GM12878 (cell line): Measurements from ENCODE around the gene PHOSPHO1. TPM values are rescaled to one million over a fixed set of nuclear protein-coding genes. Genes with fewer than 3 reads are reported as not detected.

ENCODE experiments used
- ATAC-seq: fragments of 200-7000 bp; cut with Tn5 transposase; 3 replicates; pipeline ENCODE4 v1.9.1; 2020; ENCODE audit warnings: mild to moderate bottlenecking, moderate library complexity
- BruUV-seq: library from RNA; stranded (reverse); fragments of 400-500 nt; replicated peaks from 2 replicates; lab custom pipeline; 2021; lab: Mats Ljungman, UMichigan
- CTCF ChIA-PET: fragments of 300-600 bp; sonication (Branson Sonifier 250); formaldehyde crosslinking; extraction: SDS; loops from one replicate; lab custom pipeline; 2021; ENCODE audit warnings: inconsistent platforms; lab: Yijun Ruan, JAX
- POLR2A ChIA-PET: fragments of 350-600 bp; formaldehyde crosslinking; extraction: SDS; loops from one replicate; lab custom pipeline; 2021; ENCODE audit warnings: inconsistent platforms; lab: Charles Lee
- RAD21 ChIA-PET: fragments of 300-600 bp; sonication (Branson Sonifier 250); formaldehyde crosslinking; loops from one replicate; lab custom pipeline; 2023; ENCODE audit warnings: antibody characterized with exemption; ENCODE audit not compliant: unreplicated experiment; lab: Charles Lee
- SMC1A ChIA-PET: fragments of 300-600 bp; sonication (Branson Sonifier 250); formaldehyde crosslinking; loops from one replicate; lab custom pipeline; 2023; ENCODE audit not compliant: unreplicated experiment, uncharacterized antibody; lab: Charles Lee
- DNase-seq: peaks from one replicate; pipeline ENCODE4 v3.0.0-alpha.2; 2011; ENCODE audit warnings: low read depth, low spot score
- FAIRE-seq: peaks from 3 replicates; lab custom pipeline; 2011; peaks lifted over from hg19 to GRCh38; lab: Jason Lieb, UNC
- H2AFZ ChIP-seq: 2 replicates; pipeline ENCODE4 v1.6.0; 2011; ENCODE audit warnings: low read depth, low read length, control low read depth; ENCODE audit not compliant: control insufficient read depth
- H3K27ac ChIP-seq: 2 replicates; pipeline ENCODE4 v1.5.1; 2011; ENCODE audit warnings: control low read depth; ENCODE audit not compliant: control insufficient read depth, insufficient read depth
- H3K27me3 ChIP-seq, 2 experiments: replicated peaks in 1 of 2; 2 replicates each; pipeline versions ENCODE4 v1.6.0 to v1.6.1; 2011; ENCODE audit warnings: low read length in 1 of 2; ENCODE audit not compliant: control insufficient read depth in 2 of 2, insufficient read depth in 2 of 2
- H3K36me3 ChIP-seq, 2 experiments: 2 replicates each; pipeline ENCODE4 v1.5.1; 2011; ENCODE audit warnings: low read length in 1 of 2; ENCODE audit not compliant: control insufficient read depth in 2 of 2, insufficient read depth in 2 of 2
- H3K4me1 ChIP-seq: 2 replicates; pipeline ENCODE4 v1.6.1; 2011; ENCODE audit warnings: mild to moderate bottlenecking, low read length, moderate library complexity, mixed read lengths; ENCODE audit not compliant: control insufficient read depth, insufficient read depth
- H3K4me2 ChIP-seq: 2 replicates; pipeline ENCODE4 v1.6.0; 2011; ENCODE audit warnings: control low read depth; ENCODE audit not compliant: control insufficient read depth, insufficient read depth
- H3K4me3 ChIP-seq: fragments of 200-600 bp; sonication (generic); 2 replicates; pipeline ENCODE4 v1.5.1; 2016
- H3K79me2 ChIP-seq: 2 replicates; pipeline ENCODE4 v1.6.0; 2011; ENCODE audit warnings: low read length; ENCODE audit not compliant: control insufficient read depth, insufficient read depth
- H3K9ac ChIP-seq: 2 replicates; pipeline ENCODE4 v1.8.0; 2011; ENCODE audit warnings: low read length, control low read depth, mixed read lengths; ENCODE audit not compliant: control insufficient read depth, insufficient read depth
- H3K9me3 ChIP-seq: replicated peaks from 3 replicates; pipeline ENCODE4 v1.5.1; 2011; ENCODE audit warnings: mild to moderate bottlenecking, low read length; ENCODE audit not compliant: control insufficient read depth, insufficient read depth
- H4K20me1 ChIP-seq: 2 replicates; pipeline ENCODE4 v1.6.0; 2011; ENCODE audit not compliant: control insufficient read depth, insufficient read depth
- BHLHE40 ChIP-seq, 2 experiments: fragments of 450-650 bp in 1 of 2; IDR thresholded peaks; 2 replicates each; pipeline ENCODE4 v1.6.1; 2011 to 2017; ENCODE audit warnings: low read depth in 2 of 2, borderline replicate concordance in 1 of 2, improper control_type of control experiment in 1 of 2, low read length in 1 of 2, mild to moderate bottlenecking in 1 of 2
- CEBPB ChIP-seq, 2 experiments: fragments of 150-350 bp in 1 of 2; IDR thresholded peaks; 2 replicates each; pipeline ENCODE4 v1.6.1; 2012 to 2014; ENCODE audit warnings: low read depth in 2 of 2, low read length in 2 of 2, borderline replicate concordance in 1 of 2, inconsistent platforms in 1 of 2
- CUX1 ChIP-seq: IDR thresholded peaks from 2 replicates; pipeline ENCODE4 v1.6.1; 2012; ENCODE audit warnings: improper control_type of control experiment, low read depth, low read length; ENCODE audit not compliant: insufficient replicate concordance
- EED ChIP-seq: sonication (generic); IDR thresholded peaks from 2 replicates; pipeline ENCODE4 v1.6.1; 2016; ENCODE audit warnings: antibody characterized with exemption, low read depth
- LARP7 ChIP-seq: fragments of 450-650 bp; IDR thresholded peaks from 2 replicates; pipeline ENCODE4 v1.6.1; 2017; ENCODE audit warnings: mild to moderate bottlenecking
- MEF2B ChIP-seq: fragments of 450-650 bp; IDR thresholded peaks from 2 replicates; pipeline ENCODE4 v1.6.1; 2018; ENCODE audit warnings: mild to moderate bottlenecking, moderate library complexity; ENCODE audit not compliant: partially characterized antibody, poor library complexity, severe bottlenecking
- NR2C1 ChIP-seq: fragments of 450-650 bp; IDR thresholded peaks from 2 replicates; pipeline ENCODE4 v1.6.1; 2017; ENCODE audit warnings: antibody characterized with exemption, mild to moderate bottlenecking, moderate library complexity
- PAX5 ChIP-seq: IDR thresholded peaks from 2 replicates; pipeline ENCODE4 v1.6.1; 2011; ENCODE audit warnings: low read depth, low read length, borderline replicate concordance
- POU2F2 ChIP-seq: IDR thresholded peaks from 3 replicates; pipeline ENCODE4 v1.6.1; 2011; ENCODE audit warnings: low read depth, mild to moderate bottlenecking, low read length, borderline replicate concordance
- RUNX3 ChIP-seq: IDR thresholded peaks from 2 replicates; pipeline ENCODE4 v1.6.1; 2012; ENCODE audit warnings: low read length, inconsistent platforms
- TCF12 ChIP-seq: IDR thresholded peaks from 2 replicates; pipeline ENCODE4 v1.6.1; 2011; ENCODE audit warnings: low read depth, mild to moderate bottlenecking, low read length
- TCF3 ChIP-seq: IDR thresholded peaks from 2 replicates; pipeline ENCODE4 v1.6.1; 2012; ENCODE audit warnings: low read depth, mild to moderate bottlenecking, low read length, borderline replicate concordance; ENCODE audit not compliant: insufficient read depth
- WGBS: methylation state at CpG from one replicate; pipeline ENCODE4 v1.1.6; 2016; ENCODE audit warnings: low lambda C conversion rate; ENCODE audit not compliant: insufficient replicate concordance, insufficient coverage; ENCODE audit errors: missing lambda C conversion rate; 5-methylcytosine and 5-hydroxymethylcytosine counted together
- in situ Hi-C: fragments of 300-500 bp; cut with MboI; formaldehyde crosslinking; loops from 9 replicates; pipeline ENCODE4 v1.14.3; 2018; ENCODE audit warnings: mixed read lengths
- intact Hi-C: fragments of 100-400 bp; cut with micrococcal nuclease; formaldehyde crosslinking; loops from one replicate; pipeline ENCODE4 v1.14.2; 2022; ENCODE audit not compliant: unreplicated experiment
- polyA plus RNA-seq, 11 experiments: library from polyadenylated mRNA; depleted of rRNA in 4 of 11; unstranded in 6 of 11; stranded (reverse) in 5 of 11; fragments of >200 nt; fragmentation: Nextera tagmentation in 4 of 11; fragmentation: Illumina TruSeq in 1 of 11; extraction: Ambion mirVana in 4 of 11; extraction: Trizol in 1 of 11; gene quantifications; 1 replicate in 1 of 11; 2 replicates in 10 of 11; pipeline versions ENCODE4 v1.2.1 to v1.2.3, GENCODE V29; 2011 to 2016; ENCODE audit warnings: inconsistent platforms in 2 of 11, missing spikeins in 2 of 11, low read depth in 1 of 11
- total RNA-seq, 4 experiments: library from RNA; depleted of rRNA in 3 of 4; stranded (reverse); fragments of >200 nt in 3 of 4; fragmentation: Illumina TruSeq in 1 of 4; extraction: Trizol in 1 of 4; gene quantifications; 2 replicates each; pipeline versions ENCODE4 v1.2.1 to v1.2.3, GENCODE V29; 2013 to 2021
- TF ChIP-seq, protein P1 (sequence below): fragments of 150-350 bp; IDR thresholded peaks from 2 replicates; pipeline ENCODE4 v1.6.1; 2014; ENCODE audit warnings: mild to moderate bottlenecking, low read depth, low read length

The PHOSPHO1 gene
- total and polyA plus RNA-seq, 10 of the 15 experiments (the other 5 are each of a cell fraction or from before 2014, with no cell fraction given), result 0.03 to 1.5 (median 0.16) TPM; not detected in 2

- CTCF ChIA-PET, result interaction anchor here (2.9 to 8.5 kb wide), 5 partner anchors 9 to 32 kb away, joined by 19 to 127 read pairs (median 45); no protein-coding TSS in a partner anchor
- SMC1A ChIA-PET, result interaction anchor here (1.7 to 16.8 kb wide), 5 partner anchors 9 to 33 kb away, joined by 3 to 354 read pairs (median 22); no protein-coding TSS in a partner anchor
- Histone ChIP-seq H3K9me3 (no peaks in the 10 kb centered on the region), H3K4me3 (peak overlapping the region; percentile 98), H4K20me1 (no peaks in the 10 kb centered on the region), H3K27ac (peak overlapping the region; percentile 96), H3K36me3 (peaks cover 5 to 14% of the 10 kb centered on the region in 2 experiments), H3K4me2 (peak overlapping the region; percentile 94), H3K9ac (peak overlapping the region; percentile 98), H2AFZ (no peak overlapping the region), H3K27me3 (no peaks in the 10 kb centered on the region), H3K79me2 (peaks cover 87% of the 10 kb centered on the region), H3K4me1 (peaks cover 52% of the 10 kb centered on the region)
- in situ Hi-C loops, result no loop called here
- DNase-seq (no peak), FAIRE-seq (no peak), ATAC-seq (peak; percentile 15)
- POLR2A ChIA-PET, result interaction anchor here (1.4 to 13.2 kb wide), 3 partner anchors 13 to 304 kb away, joined by 3 to 537 read pairs (median 12); no protein-coding TSS in a partner anchor
- no TSS peak for BruUV-seq
- intact Hi-C loops, result no loop called here
- RAD21 ChIA-PET, result interaction anchor here (2.3 to 13.4 kb wide), 4 partner anchors 8 to 32 kb away, joined by 15 to 355 read pairs (median 39); no protein-coding TSS in a partner anchor
- 0% methylated on average over 5 of the region's 5 CpGs for WGBS
- TF ChIP-seq NR2C1 (no peak), RUNX3 (peak; percentile 53; the same call in 1 of the 2 replicates), CEBPB (IDR thresholded peaks at IDR 0.05; ENCODE audit: borderline replicate concordance in 1 of 2, low read depth in 2 of 2, low read length in 2 of 2) (no peak), POU2F2 (peak; percentile 86), LARP7 (no peak; the same call in 1 of the 2 replicates), EED (0 out of 2 replicates have a peak, but pooled peaks have one; percentile 44), BHLHE40 (IDR thresholded peaks at IDR 0.05; ENCODE audit: borderline replicate concordance in 1 of 2, low read depth in 2 of 2, low read length in 1 of 2) (peak; percentile 9 to 51; a peak in 2 of 4 replicates), TCF3 (0 out of 2 replicates have a peak, but pooled peaks have one; percentile 53), PAX5 (peak; percentile 75), CUX1 (no peak), MEF2B (peak; percentile 46), TCF12 (peak; percentile 70; the same call in 1 of the 2 replicates)
- TF ChIP-seq, protein P1, sequence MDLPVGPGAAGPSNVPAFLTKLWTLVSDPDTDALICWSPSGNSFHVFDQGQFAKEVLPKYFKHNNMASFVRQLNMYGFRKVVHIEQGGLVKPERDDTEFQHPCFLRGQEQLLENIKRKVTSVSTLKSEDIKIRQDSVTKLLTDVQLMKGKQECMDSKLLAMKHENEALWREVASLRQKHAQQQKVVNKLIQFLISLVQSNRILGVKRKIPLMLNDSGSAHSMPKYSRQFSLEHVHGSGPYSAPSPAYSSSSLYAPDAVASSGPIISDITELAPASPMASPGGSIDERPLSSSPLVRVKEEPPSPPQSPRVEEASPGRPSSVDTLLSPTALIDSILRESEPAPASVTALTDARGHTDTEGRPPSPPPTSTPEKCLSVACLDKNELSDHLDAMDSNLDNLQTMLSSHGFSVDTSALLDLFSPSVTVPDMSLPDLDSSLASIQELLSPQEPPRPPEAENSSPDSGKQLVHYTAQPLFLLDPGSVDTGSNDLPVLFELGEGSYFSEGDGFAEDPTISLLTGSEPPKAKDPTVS, result no peak
Observed at GRCh38 chr17:49213399-49213798, 17.2 kb downstream of the PHOSPHO1 start.
